H1 (cell line): ENCODE results near the gene SOWAHC. TPM values are rescaled to one million over a fixed set of nuclear protein-coding genes. Genes with fewer than 3 reads are reported as not detected.

Experiments
- CTCF ChIA-PET: fragments of 300-600 bp; sonication (Branson Sonifier 250); formaldehyde crosslinking; loops from one replicate; lab custom pipeline; 2021; ENCODE audit not compliant: partially characterized antibody; lab: Charles Lee
- POLR2A ChIA-PET: fragments of 300-600 bp; sonication (Branson Sonifier 250); formaldehyde crosslinking; loops from one replicate; lab custom pipeline; 2021; ENCODE audit warnings: inconsistent platforms; ENCODE audit not compliant: partially characterized antibody; lab: Charles Lee
- DNase-seq, 2 experiments: peaks; one replicate each; pipeline versions ENCODE4 v3.0.0 to v3.0.0-alpha.2; 2010 to 2022; ENCODE audit warnings: low spot score in 2 of 2, low read depth in 1 of 2, mixed read lengths in 1 of 2
- FAIRE-seq: peaks from 2 replicates; lab custom pipeline; 2011; peaks lifted over from hg19 to GRCh38; lab: Jason Lieb, UNC
- H2AFZ ChIP-seq: 2 replicates; pipeline ENCODE4 v1.8.1; 2012; ENCODE audit warnings: low read length, inconsistent platforms
- H2AK5ac ChIP-seq: 2 replicates; pipeline ENCODE4 v1.6.1; 2013; ENCODE audit warnings: low read depth, low read length
- H2BK120ac ChIP-seq: replicated peaks from 2 replicates; pipeline ENCODE3; 2013; ENCODE audit warnings: low read depth, low read length, inconsistent platforms
- H2BK12ac ChIP-seq: 2 replicates; pipeline ENCODE4 v1.6.1; 2013; ENCODE audit warnings: low read depth, low read length
- H2BK15ac ChIP-seq: 2 replicates; pipeline ENCODE4 v1.6.1; 2013; ENCODE audit warnings: low read length
- H2BK20ac ChIP-seq: 2 replicates; pipeline ENCODE4 v1.6.1; 2013; ENCODE audit warnings: low read length
- H2BK5ac ChIP-seq: 2 replicates; pipeline ENCODE4 v1.6.1; 2013; ENCODE audit warnings: low read depth, low read length
- H3K14ac ChIP-seq: 2 replicates; pipeline ENCODE4 v1.6.1; 2013; ENCODE audit warnings: inconsistent platforms; ENCODE audit not compliant: insufficient read length
- H3K18ac ChIP-seq: 2 replicates; pipeline ENCODE4 v1.6.1; 2013; ENCODE audit warnings: low read length; ENCODE audit errors: extremely low read depth
- H3K23ac ChIP-seq: 2 replicates; pipeline ENCODE4 v1.6.1; 2013; ENCODE audit warnings: inconsistent platforms; ENCODE audit not compliant: insufficient read length
- H3K23me2 ChIP-seq: 2 replicates; pipeline ENCODE4 v1.6.1; 2013; ENCODE audit warnings: low read depth, low read length
- H3K27ac ChIP-seq: 2 replicates; pipeline ENCODE4 v1.6.1; 2011; ENCODE audit warnings: low read depth, low read length, inconsistent platforms
- H3K27me3 ChIP-seq, 4 experiments: replicated peaks in 1 of 4; 1 replicate in 1 of 4; 2 replicates in 3 of 4; pipeline versions ENCODE4 v1.6.1 to v1.8.1; 2011 to 2013; ENCODE audit warnings: low read length in 3 of 4, mild to moderate bottlenecking in 3 of 4, inconsistent platforms in 2 of 4, mixed read lengths in 2 of 4, moderate library complexity in 1 of 4; ENCODE audit not compliant: control insufficient read depth in 3 of 4, insufficient read depth in 3 of 4; ENCODE audit errors: extremely low read depth in 1 of 4
- H3K36me3 ChIP-seq, 4 experiments: 2 replicates each; pipeline versions ENCODE4 v1.6.1 to v1.8.1; 2011 to 2013; ENCODE audit warnings: mild to moderate bottlenecking in 4 of 4, low read length in 3 of 4, moderate library complexity in 2 of 4, control low read depth in 1 of 4, inconsistent platforms in 1 of 4; ENCODE audit not compliant: insufficient read depth in 4 of 4, control insufficient read depth in 2 of 4
- H3K4ac ChIP-seq: replicated peaks from 2 replicates; pipeline ENCODE3; 2013; ENCODE audit warnings: low read length, low read depth, mixed read lengths, inconsistent platforms; ENCODE audit not compliant: insufficient read length
- H3K4me1 ChIP-seq, 4 experiments: replicated peaks in 1 of 4; 1 replicate in 1 of 4; 2 replicates in 3 of 4; pipeline versions ENCODE4 v1.6.1 to v1.8.1; 2011 to 2013; ENCODE audit warnings: low read length in 3 of 4, inconsistent platforms in 2 of 4, mixed read lengths in 1 of 4; ENCODE audit not compliant: insufficient read depth in 4 of 4, control insufficient read depth in 3 of 4
- H3K4me2 ChIP-seq, 2 experiments: 2 replicates each; pipeline versions ENCODE4 v1.6.1 to v1.8.1; 2011 to 2013; ENCODE audit warnings: low read depth in 2 of 2, low read length in 2 of 2, control low read depth in 1 of 2, inconsistent platforms in 1 of 2, mild to moderate bottlenecking in 1 of 2; ENCODE audit not compliant: insufficient read depth in 1 of 2
- H3K4me3 ChIP-seq, 4 experiments: fragments of 200-600, 300-600 bp in 1 of 4; sonication (generic), shearing (Covaris generic), sonication (Bioruptor Twin) in 1 of 4; 2 replicates each; pipeline versions ENCODE4 v1.5.1 to v1.8.1; 2011 to 2016; ENCODE audit warnings: low read length in 4 of 4, low read depth in 3 of 4, control low read depth in 2 of 4, inconsistent platforms in 2 of 4, mild to moderate bottlenecking in 2 of 4, mixed read lengths in 1 of 4, moderate library complexity in 1 of 4; ENCODE audit not compliant: insufficient read depth in 2 of 4; ENCODE audit errors: extremely low read depth in 1 of 4
- H3K56ac ChIP-seq: replicated peaks from 2 replicates; pipeline ENCODE3; 2013; ENCODE audit warnings: low read depth, mild to moderate bottlenecking, mixed read lengths, low read length, inconsistent platforms; ENCODE audit not compliant: insufficient read length
- H3K79me1 ChIP-seq: 2 replicates; pipeline ENCODE4 v1.6.1; 2013; ENCODE audit warnings: low read depth, low read length, control low read depth
- H3K79me2 ChIP-seq, 2 experiments: 2 replicates each; pipeline versions ENCODE4 v1.6.1 to v1.8.1; 2012 to 2013; ENCODE audit warnings: low read length in 2 of 2, mild to moderate bottlenecking in 2 of 2, inconsistent platforms in 1 of 2; ENCODE audit not compliant: insufficient read depth in 2 of 2, control insufficient read depth in 1 of 2
- H3K9ac ChIP-seq, 4 experiments: replicated peaks in 1 of 4; 1 replicate in 1 of 4; 2 replicates in 3 of 4; pipeline versions ENCODE4 v1.6.1 to v1.8.1; 2011 to 2013; ENCODE audit warnings: low read depth in 3 of 4, low read length in 3 of 4, control low read depth in 2 of 4, mild to moderate bottlenecking in 2 of 4, moderate library complexity in 2 of 4, inconsistent platforms in 1 of 4; ENCODE audit errors: extremely low read depth in 1 of 4
- H3K9me3 ChIP-seq, 2 experiments: 2 replicates each; pipeline versions ENCODE4 v1.6.1 to v1.8.1; 2012 to 2013; ENCODE audit warnings: mild to moderate bottlenecking in 2 of 2, moderate library complexity in 2 of 2, control low read depth in 1 of 2, inconsistent platforms in 1 of 2, low read depth in 1 of 2, low read length in 1 of 2, mixed read lengths in 1 of 2; ENCODE audit not compliant: insufficient read depth in 2 of 2
- H4K20me1 ChIP-seq, 2 experiments: replicated peaks in 1 of 2; 2 replicates each; pipeline versions ENCODE3 to v1.8.1; 2011 to 2013; ENCODE audit warnings: inconsistent platforms in 2 of 2, low read length in 2 of 2, mild to moderate bottlenecking in 1 of 2; ENCODE audit not compliant: insufficient read depth in 2 of 2, control insufficient read depth in 1 of 2
- H4K5ac ChIP-seq: 2 replicates; pipeline ENCODE4 v1.6.1; 2013; ENCODE audit warnings: low read length, low read depth, mixed read lengths, inconsistent platforms; ENCODE audit not compliant: insufficient read length
- H4K8ac ChIP-seq: 2 replicates; pipeline ENCODE4 v1.8.0; 2013; ENCODE audit warnings: mild to moderate bottlenecking, moderate library complexity, low read length, inconsistent platforms; ENCODE audit not compliant: insufficient read depth; ENCODE audit errors: extremely low read depth
- H4K91ac ChIP-seq: replicated peaks from 2 replicates; pipeline ENCODE3; 2013; ENCODE audit warnings: low read length, mixed read lengths, inconsistent platforms; ENCODE audit not compliant: insufficient read length
- ATF2 ChIP-seq: IDR thresholded peaks from 2 replicates; pipeline ENCODE4 v1.6.1; 2012; ENCODE audit warnings: low read length, inconsistent platforms
- E2F6 ChIP-seq: IDR thresholded peaks from 2 replicates; pipeline ENCODE4 v1.6.1; 2012; ENCODE audit warnings: inconsistent platforms
- EGR1 ChIP-seq: IDR thresholded peaks from 2 replicates; pipeline ENCODE4 v1.6.1; 2011; ENCODE audit warnings: low read depth, low read length, borderline replicate concordance
- EZH2 ChIP-seq: fragments of 200-600 bp; sonication (generic); IDR thresholded peaks from 2 replicates; pipeline ENCODE4 v1.7.1; 2012; ENCODE audit warnings: low read depth, mild to moderate bottlenecking, moderate library complexity, low read length, inconsistent platforms; ENCODE audit not compliant: severe bottlenecking
- HDAC2 ChIP-seq, 2 experiments: fragments of 300-600 bp in 1 of 2; sonication (generic) in 1 of 2; IDR thresholded peaks; 2 replicates each; pipeline ENCODE4 v1.6.1; 2011 to 2012; ENCODE audit warnings: low read depth in 2 of 2, low read length in 2 of 2, mild to moderate bottlenecking in 2 of 2, moderate library complexity in 2 of 2, borderline replicate concordance in 1 of 2, inconsistent platforms in 1 of 2
- POLR2AphosphoS5 ChIP-seq: IDR thresholded peaks from 2 replicates; pipeline ENCODE4 v1.6.1; 2011; ENCODE audit warnings: low read depth, low read length
- RFX5 ChIP-seq: IDR thresholded peaks from 2 replicates; pipeline ENCODE4 v1.6.1; 2011; ENCODE audit warnings: low read depth, low read length, improper control_type of control experiment, borderline replicate concordance
- SIRT6 ChIP-seq: IDR thresholded peaks from one replicate; pipeline ENCODE4 v1.7.1; 2012; ENCODE audit warnings: low read length, inconsistent platforms
- SP2 ChIP-seq: IDR thresholded peaks from 2 replicates; pipeline ENCODE4 v1.6.1; 2012; ENCODE audit warnings: mild to moderate bottlenecking, low read length, inconsistent platforms
- YY1 ChIP-seq: IDR thresholded peaks from 2 replicates; pipeline ENCODE4 v1.6.1; 2011; ENCODE audit warnings: low read depth, mild to moderate bottlenecking, low read length
- WGBS, 2 experiments: shearing (Covaris generic) in 1 of 2; methylation state at CpG; one replicate each; pipeline versions ENCODE4 v1.1.6 to v1.1.7; 2013 to 2015; ENCODE audit warnings: low lambda C conversion rate in 2 of 2, mixed read lengths in 2 of 2, inconsistent platforms in 1 of 2, low coverage in 1 of 2, missing lambda C conversion rate in 1 of 2; ENCODE audit not compliant: insufficient replicate concordance in 2 of 2, insufficient coverage in 1 of 2, insufficient read length in 1 of 2; ENCODE audit errors: extremely low coverage in 1 of 2, missing lambda C conversion rate in 1 of 2; 5-methylcytosine and 5-hydroxymethylcytosine counted together
- polyA plus RNA-seq, 7 experiments: library from polyadenylated mRNA; depleted of rRNA in 3 of 7; stranded (reverse) in 5 of 7; unstranded in 2 of 7; fragments of >200 nt in 5 of 7; fragments of 200-250 nt in 2 of 7; gene quantifications; 1 replicate in 5 of 7; 2 replicates in 1 of 7; 4 replicates in 1 of 7; pipeline versions ENCODE4 v1.2.1 to v1.2.3, GENCODE V29; 2011 to 2013; ENCODE audit warnings: missing spikeins in 2 of 7, mixed read lengths in 2 of 7
- total RNA-seq: library from RNA; stranded (reverse); fragmentation: NEBNext Ultra II Directional; extraction: Animal tissue kit (Norgen Biotek cat#: 25700); gene quantifications from 2 replicates; pipeline ENCODE4 v1.2.1, GENCODE V29; 2021

The SOWAHC gene
- total and polyA plus RNA-seq, 2 of the 8 experiments (the other 6 are each of a cell fraction or from before 2014, with no cell fraction given) = 3.1 to 17.8 TPM

GRCh38 chr2:109637749-109638570 lies 23.8 kb downstream of the SOWAHC start:
- no peaks in the 10 kb centered on the region for H3K79me2 ChIP-seq
- H2AFZ ChIP-seq = no peak overlapping the region
- H2BK20ac ChIP-seq = no peak overlapping the region
- H4K5ac ChIP-seq = no peak overlapping the region
- 89% methylated on average over 9 of the region's 9 CpGs; no CpG with 5 or more reads in 1 of the 2 experiments for WGBS, 2 experiments
- H3K23ac ChIP-seq = no peak overlapping the region
- H3K27ac ChIP-seq = no peak overlapping the region
- no peak overlapping the region for H2BK12ac ChIP-seq
- FAIRE-seq (no peak), DNase-seq (no peak)
- H3K9ac ChIP-seq = no peak overlapping the region
- H3K23me2 ChIP-seq = no peaks in the 10 kb centered on the region
- no peak overlapping the region for H3K4me3 ChIP-seq
- H4K8ac ChIP-seq = no peak overlapping the region
- H2BK15ac ChIP-seq = no peak overlapping the region
- H4K20me1 ChIP-seq = no peaks in the 10 kb centered on the region
- H4K91ac ChIP-seq = no peak overlapping the region
- H2BK5ac ChIP-seq = no peak overlapping the region
- H3K79me1 ChIP-seq = no peaks in the 10 kb centered on the region
- H3K56ac ChIP-seq = no peak overlapping the region
- H3K9me3 ChIP-seq = no peaks in the 10 kb centered on the region
- no peak overlapping the region for H3K4me2 ChIP-seq
- H3K4ac ChIP-seq = no peak overlapping the region
- no peak overlapping the region for H3K14ac ChIP-seq
- no peak overlapping the region for H3K18ac ChIP-seq
- no peaks in the 10 kb centered on the region for H3K27me3 ChIP-seq
- H2BK120ac ChIP-seq = no peak overlapping the region
- H2AK5ac ChIP-seq = no peak overlapping the region
- POLR2A ChIA-PET = no interaction called here
- no peaks in the 10 kb centered on the region for H3K4me1 ChIP-seq
- H3K36me3 ChIP-seq = no peaks in the 10 kb centered on the region
- CTCF ChIA-PET = no interaction called here
- no peak for TF ChIP-seq YY1
- TF ChIP-seq E2F6 = no peak
- TF ChIP-seq HDAC2 (IDR thresholded peaks at IDR 0.05; ENCODE audit: borderline replicate concordance in 1 of 2, low read depth in 2 of 2, low read length in 2 of 2) = no peak
- no peak for TF ChIP-seq SIRT6
- TF ChIP-seq RFX5 = no peak
- no peak for TF ChIP-seq EZH2
- TF ChIP-seq SP2 = no peak
- TF ChIP-seq ATF2 = no peak
- TF ChIP-seq POLR2AphosphoS5 = no peak
- no peak for TF ChIP-seq EGR1
